ENCODE results near the gene ANGEL1.

The ANGEL1 gene

GRCh38 chr14:76779221-76780057 lies 33.2 kb downstream of the ANGEL1 start:
- DNase-seq (ENCODE audit: low read depth) = no peak

GRCh38 chr14:76778546-76779215 lies 34.0 kb downstream of the ANGEL1 start:
- DNase-seq (ENCODE audit: low read depth) = no peak

GRCh38 chr14:76777721-76778120 lies 35.0 kb downstream of the ANGEL1 start:
- no peak for DNase-seq (ENCODE audit: low read depth)

- no peak for DNase-seq (ENCODE audit: low read depth)
Observed at GRCh38 chr14:76776428-76777251, 36.0 kb downstream of the ANGEL1 start.

- DNase-seq (ENCODE audit: low read depth) = no peak
Observed at GRCh38 chr14:76775695-76776427, 36.8 kb downstream of the ANGEL1 start.

- DNase-seq (ENCODE audit: low read depth) = no peak
Observed at GRCh38 chr14:76774821-76775694, 37.6 kb downstream of the ANGEL1 start.

GRCh38 chr14:76773956-76774820 lies 38.5 kb downstream of the ANGEL1 start:
- DNase-seq (ENCODE audit: low read depth) = no peak

DNA sequence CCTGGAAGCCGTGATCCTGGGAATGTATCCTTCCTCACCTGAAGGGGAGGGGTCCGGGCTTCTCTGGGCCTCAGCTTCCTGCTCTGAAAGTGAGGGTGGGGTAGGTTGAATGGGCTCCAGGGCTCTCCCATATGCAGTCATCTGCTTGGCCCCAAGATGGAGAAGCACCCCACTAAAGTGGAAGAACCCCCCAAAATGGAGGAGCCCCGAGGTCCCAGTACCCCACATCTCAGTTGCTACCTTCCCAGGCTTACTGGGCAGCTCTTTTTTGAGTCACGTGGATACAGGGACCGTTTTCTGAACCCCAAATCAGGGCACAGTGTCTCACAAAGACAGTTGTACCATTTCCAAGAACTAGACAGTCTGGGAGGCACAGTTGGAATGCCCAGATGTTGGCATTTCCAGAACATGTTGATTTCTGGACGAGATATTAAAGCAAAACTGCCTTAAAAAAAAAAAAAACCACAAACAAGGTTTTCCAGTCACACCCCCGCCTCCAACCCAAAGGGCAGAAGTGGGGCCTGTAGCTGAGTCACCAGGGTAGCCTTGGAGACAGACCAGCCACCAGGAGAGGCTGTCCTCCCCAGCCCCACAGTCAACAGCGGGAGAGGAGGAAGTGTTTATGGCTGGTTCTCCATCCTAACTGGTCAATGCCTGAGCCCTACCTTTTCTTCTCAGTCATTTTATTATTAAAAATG lies 39.3 kb downstream of the ANGEL1 start:
- DNase-seq (ENCODE audit: low read depth) = peak; percentile 25

- no peak for DNase-seq (ENCODE audit: low read depth)
Observed at GRCh38 chr14:76772300-76773187, 40.1 kb downstream of the ANGEL1 start.

GRCh38 chr14:76771437-76771980 lies 41.2 kb downstream of the ANGEL1 start:
- no peak for DNase-seq (ENCODE audit: low read depth)

DNA sequence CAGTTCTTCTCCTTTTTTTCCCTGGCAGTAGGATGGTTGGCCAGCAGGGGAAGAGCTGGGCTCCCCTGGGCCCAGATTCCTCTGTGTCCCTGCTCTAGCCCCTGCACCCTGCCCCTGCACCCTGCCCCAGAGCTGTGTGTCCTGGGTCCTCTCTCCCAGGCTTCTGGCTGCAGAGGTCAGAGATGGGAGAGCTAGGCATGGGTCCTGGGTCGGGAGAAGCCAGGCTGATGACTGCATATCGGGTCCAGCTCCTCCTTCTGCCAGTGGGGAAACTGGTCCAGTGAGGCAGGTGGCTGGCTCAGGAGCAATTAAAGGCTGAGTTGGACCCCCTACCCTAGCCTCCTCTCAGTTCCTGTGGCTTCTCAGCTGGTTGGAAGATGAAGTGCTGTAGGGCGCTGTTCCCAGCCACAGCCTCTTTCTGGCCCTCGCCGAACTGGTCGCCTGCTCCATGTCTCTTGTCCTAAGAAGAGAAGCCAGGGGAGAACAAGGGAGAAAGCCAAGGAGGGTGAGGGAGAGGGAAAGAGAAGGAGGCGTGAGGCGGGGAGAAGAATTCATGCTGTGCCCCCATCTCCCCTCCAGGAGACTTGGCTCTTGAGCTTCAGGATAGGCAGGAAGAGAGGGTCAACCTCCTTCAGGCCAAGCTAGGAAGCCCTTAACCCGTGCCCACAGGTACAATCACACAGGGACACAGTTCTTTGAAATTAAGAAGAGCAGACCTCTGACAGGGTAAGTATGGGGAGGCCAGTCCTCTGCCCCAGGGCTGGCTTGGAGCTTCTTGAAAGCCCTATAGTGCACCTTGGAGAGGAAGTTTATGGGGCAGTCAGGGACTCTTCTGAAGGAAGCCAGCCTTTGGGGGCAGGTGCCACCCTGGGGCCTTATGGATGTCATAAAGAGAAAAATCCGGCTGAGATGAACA lies 41.9 kb downstream of the ANGEL1 start:
- no peak for DNase-seq (ENCODE audit: low read depth)

DNA sequence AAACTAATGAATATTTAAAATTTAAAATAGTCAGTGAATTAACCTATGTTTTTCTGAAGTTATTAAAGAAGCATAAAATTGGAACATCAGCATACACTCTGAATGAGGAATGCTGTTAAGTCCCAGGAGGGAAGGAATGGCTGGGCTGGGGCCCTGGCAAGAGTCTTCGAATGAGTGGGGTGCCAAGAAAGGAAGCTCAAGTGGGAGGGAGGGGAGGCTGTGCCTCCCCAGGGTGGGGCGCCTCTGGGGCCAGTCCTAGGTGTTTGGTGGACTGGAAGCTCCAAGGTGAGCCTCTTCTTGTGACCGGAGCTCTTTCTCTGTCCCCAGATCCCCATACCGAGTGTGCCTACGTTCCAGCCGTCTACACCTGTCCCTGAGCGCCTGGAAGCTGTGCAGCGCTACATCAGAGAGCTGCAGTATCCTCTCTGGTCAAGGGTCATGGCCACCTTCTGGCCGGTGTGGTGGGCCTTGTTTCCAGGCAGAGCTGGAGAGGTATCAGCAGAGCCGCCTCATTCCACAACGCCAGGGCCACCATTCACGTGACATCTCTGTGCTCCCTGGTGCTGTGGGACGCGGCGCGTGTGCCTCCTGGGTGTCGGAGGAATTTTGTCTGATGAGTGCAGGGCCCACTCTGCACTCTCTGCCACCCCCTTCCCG lies 42.9 kb downstream of the ANGEL1 start:
- no peak for DNase-seq (ENCODE audit: low read depth)

- no peak for DNase-seq (ENCODE audit: low read depth)
Observed at GRCh38 chr14:76768671-76769500, 43.8 kb downstream of the ANGEL1 start.

DNA sequence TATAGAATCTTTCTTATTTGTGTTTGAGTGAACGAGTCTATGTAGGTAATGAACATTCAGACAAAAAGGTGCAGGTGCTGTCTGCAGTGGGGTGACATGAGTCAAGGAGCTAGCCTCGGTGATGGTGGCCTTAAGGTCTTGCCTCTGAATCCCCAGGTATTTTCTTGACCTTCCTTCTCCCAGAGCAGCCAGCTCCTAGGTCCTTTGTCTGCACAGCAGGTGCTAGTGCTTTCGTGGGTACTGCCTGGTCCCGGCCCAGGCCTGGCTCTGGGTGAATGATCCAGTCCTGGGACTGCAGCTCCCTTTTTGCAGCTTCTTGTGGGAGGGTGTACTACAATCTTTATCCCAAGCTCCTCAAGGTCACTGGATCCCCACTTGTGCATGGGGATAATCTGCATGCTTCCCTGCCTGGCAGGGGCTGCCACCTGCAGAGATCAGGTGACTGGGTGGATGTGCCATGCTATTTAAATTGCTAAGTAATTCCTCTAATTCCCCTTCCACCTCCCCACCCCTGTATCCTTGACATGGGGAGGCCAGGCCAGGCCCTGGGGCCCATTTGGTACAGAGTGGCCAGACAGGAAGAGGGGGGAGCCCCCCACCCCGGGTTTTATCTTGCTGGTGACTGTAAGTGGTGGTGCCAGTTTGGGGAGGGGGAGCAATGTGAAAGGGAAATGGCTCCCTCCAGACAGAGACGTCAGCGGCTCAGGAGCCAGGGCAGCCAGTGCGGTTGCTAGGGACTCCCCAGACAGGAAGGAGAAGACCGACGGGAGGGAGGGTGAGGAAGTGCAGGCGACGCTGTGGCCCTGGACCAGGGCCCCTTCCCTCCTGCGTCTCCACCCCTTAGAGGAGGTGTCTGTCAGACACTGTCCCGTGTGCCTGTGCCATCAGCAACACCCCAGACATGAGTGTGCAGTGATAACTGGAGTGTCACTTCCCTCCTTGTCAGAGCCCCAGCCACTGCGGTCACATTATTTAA lies 44.7 kb downstream of the ANGEL1 start:
- DNase-seq (ENCODE audit: low read depth) = no peak

All from HS-5 (cell line).